GM19351 (cell line): ENCODE results near the gene OR2AG2.

ENCODE experiments used
- ATAC-seq: cut with Tn5 transposase; IDR thresholded peaks from one replicate; pipeline ENCODE4 v1.9.1; 2021; ENCODE audit warnings: mild to moderate bottlenecking, moderate library complexity; ENCODE audit not compliant: unreplicated experiment

The OR2AG2 gene

GRCh38 chr11:6742260-6742659 is 29.5 kb downstream of the OR2AG2 start:
- ATAC-seq: no peak

- no peak for ATAC-seq
Measured at GRCh38 chr11:6738590-6738989, 33.2 kb downstream of the OR2AG2 start.

GRCh38 chr11:6737872-6738466 is 33.8 kb downstream of the OR2AG2 start:
- peak; percentile 91 for ATAC-seq

GRCh38 chr11:6736495-6737121 is 35.2 kb downstream of the OR2AG2 start:
- no peak for ATAC-seq

- no peak for ATAC-seq
Measured at GRCh38 chr11:6735306-6735705, 36.5 kb downstream of the OR2AG2 start.

GRCh38 chr11:6734616-6735015 is 37.2 kb downstream of the OR2AG2 start:
- no peak for ATAC-seq

GRCh38 chr11:6733326-6734275 is 38.2 kb downstream of the OR2AG2 start:
- ATAC-seq: no peak

GRCh38 chr11:6727971-6728760 is 43.6 kb downstream of the OR2AG2 start:
- ATAC-seq: no peak

- no peak for ATAC-seq
Measured at GRCh38 chr11:6725386-6725896, 46.3 kb downstream of the OR2AG2 start.

- no peak for ATAC-seq
Measured at GRCh38 chr11:6724013-6724412, 47.8 kb downstream of the OR2AG2 start.

GRCh38 chr11:6721343-6721742 is 50.4 kb downstream of the OR2AG2 start:
- ATAC-seq: no peak

GRCh38 chr11:6719576-6719975 is 52.2 kb downstream of the OR2AG2 start:
- no peak for ATAC-seq

GRCh38 chr11:6717426-6717825 is 54.4 kb downstream of the OR2AG2 start:
- no peak for ATAC-seq
